Germinal center (tissue), 1 donor: Measurements from ENCODE around the gene NAV2.
"Not testable (repeated sequence)": the region's sequence is repeated elsewhere in the genome, so short reads cannot be mapped to it uniquely, and the experiment has no call there.

Experiments used
- DNase-seq: peaks from one replicate; pipeline ENCODE4 v3.0.0; 2012; ENCODE audit warnings: mixed read lengths, low spot score

NAV2 gene

DNA sequence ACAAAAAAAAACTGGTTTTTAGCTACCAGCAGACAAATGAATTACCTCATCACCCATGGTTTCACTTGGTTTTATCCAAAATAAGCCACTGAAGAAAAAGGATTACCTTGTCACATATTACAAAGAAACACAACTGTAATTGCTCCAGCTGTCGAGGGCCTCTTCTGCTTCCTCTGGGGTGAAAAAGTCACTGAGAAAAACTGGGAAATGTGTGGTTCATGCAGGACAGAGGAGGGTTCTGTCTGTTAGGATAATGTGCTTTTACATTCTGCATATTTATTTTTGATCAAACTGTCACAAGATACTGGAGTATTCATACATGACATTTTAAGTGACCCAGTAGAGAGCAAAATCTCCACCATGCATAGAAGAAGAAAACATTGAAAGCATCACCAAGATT lies 211.7 kb downstream of the NAV2 start:
- no peak for DNase-seq

DNA sequence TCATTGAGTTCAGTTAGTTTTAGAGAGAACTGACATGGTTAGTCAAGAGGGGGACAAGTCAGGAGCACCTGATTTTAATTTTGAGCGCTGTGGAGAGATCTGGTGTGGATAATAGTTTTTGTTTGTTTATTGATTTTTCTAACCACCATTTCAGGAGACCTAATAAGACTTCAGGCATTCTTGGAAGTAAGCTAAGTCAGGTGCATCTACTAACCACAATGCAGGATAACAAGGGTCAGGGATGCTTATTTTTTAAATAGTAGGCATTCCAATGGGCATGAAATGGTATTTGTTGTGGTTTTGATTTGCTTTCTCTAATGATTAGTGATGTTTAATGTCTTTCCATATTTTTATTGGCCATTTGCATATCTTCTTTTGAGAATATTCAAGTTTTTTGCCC lies 212.1 kb downstream of the NAV2 start:
- no peak for DNase-seq

DNA sequence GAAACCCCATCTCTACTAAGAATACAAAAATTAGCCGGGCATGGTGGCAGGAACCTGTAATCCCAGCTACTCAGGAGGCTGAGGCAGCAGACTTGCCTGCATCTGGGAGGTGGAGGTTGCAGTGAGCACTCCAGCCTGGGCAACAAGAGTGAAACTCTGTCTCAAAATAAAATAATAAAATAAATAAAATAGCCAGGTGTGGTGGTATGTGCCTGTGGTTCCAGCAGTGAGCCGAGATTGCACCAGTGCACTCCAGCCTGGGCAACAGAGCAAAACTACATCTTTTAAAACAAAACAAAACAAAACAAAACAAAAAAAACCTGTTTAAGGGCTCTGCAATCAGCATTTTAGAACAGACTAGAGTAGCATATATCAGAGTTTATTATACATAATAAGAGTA lies 214.8 kb downstream of the NAV2 start:
- not testable (repeated sequence) for DNase-seq

DNA sequence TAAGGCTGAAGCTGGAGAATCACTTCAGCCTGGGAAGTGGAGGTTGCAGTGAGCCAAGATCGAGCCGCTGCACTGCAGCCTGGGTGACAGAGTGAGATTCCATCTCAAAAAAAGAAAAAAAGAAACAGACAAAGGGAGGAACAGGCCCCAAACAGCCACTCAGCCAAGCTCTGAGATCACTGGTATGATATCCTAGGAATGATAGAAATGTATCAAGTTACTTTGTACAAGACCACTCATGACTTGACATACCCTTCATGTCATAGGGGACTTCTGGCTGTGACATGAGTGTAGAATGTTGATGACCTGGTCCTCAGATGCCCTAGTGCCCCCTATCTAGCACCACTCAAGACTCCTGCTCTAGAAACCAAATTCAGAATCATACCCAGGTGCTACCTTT lies 216.5 kb downstream of the NAV2 start:
- DNase-seq, result no peak

DNA sequence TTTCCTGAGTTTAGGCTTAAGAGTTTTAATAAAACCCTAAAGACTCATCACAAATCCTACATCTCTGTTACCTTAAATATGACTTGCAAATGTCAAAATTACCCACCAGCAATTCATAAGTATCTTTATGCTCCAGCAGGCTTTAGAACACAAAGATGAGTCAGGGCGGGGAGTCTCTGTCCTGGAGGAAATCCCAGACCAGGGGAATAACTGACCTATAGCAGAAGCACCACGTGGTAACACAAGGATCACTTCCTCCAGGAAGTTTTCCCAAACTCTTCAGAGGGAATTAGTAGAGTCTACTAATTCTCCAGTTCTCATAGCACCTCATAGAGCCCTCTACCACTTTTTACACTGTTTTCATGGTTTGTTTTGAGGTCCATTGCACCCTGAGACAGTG lies 217.0 kb downstream of the NAV2 start:
- DNase-seq, result no peak

DNA sequence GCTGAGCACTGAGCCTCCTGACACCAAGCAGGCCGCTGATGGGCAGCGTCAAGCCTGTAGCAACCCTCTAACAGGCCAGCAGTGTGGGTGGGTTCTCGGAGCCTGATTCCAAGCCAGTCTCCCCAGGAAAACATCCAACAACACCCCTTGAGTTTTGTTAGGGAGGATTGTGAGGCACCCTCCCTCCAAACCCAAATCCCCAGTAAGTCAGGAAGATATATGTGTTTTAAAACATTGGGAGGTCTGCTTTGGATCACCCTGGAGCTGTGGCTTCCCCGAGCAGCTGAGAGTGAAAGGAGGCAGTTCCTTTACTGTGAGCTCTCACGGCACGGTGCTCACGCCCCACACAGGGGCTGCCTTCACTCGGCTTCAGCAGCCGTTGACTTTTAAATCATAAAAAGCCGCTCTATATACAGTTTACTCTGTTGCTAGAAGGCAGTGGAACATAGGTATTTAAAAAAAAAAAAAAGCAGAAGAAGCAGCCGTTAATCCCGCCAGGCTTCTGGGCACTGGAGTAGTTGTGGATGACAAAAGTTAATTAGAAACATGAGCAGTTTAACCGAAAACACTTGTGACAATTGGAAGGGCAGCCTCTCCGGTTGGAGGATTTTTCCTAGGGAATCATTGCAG lies 218.6 kb downstream of the NAV2 start:
- DNase-seq, result no peak

DNA sequence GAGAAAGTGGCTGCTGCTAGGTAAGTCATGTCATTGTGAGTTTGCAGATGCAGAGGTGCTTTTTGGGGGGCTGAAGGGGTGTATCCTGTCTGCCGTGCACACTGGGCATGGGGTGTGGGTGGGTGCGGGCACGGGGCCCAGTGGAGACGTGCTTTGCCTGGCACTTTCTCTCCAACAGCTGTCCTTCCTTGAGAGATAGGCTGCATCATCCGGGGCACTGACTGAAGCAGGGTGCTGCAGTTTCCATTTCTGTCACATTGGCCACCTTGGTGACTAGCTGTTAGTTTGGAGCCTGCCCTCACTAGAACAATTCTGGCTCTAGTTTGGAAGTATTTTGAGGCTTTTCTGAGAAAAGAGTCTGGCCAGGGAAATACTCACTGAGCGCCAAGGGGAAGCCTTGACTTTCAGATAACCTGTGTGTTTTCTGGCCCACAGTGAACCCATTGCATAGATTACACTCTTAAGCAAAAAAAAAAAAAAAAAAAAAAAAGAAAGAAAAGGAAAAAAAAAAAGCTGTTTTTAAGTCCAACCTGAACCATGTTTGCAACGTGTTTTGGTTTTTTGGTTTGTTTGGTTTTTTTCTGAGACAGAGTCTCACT lies 219.2 kb downstream of the NAV2 start:
- no peak for DNase-seq

DNA sequence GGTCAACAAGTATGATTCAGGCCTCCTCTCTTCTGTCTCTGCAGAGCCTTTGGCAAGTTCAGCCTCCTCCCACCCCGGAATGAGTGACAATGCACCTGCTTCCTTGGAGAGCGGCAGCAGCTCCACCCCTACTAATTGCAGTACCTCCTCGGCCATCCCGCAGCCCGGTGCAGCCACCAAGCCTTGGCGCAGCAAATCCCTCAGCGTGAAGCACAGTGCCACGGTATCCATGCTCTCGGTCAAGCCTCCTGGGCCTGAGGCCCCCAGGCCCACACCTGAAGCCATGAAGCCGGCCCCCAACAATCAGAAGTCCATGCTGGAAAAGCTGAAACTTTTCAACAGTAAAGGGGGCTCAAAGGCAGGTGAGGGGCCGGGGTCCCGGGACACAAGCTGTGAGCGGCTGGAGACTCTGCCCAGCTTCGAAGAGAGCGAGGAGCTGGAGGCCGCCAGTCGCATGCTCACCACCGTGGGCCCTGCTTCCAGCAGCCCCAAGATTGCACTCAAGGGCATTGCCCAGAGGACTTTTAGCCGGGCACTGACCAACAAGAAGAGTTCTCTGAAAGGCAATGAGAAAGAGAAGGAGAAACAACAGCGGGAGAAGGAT lies 220.6 kb downstream of the NAV2 start:
- no peak for DNase-seq

DNA sequence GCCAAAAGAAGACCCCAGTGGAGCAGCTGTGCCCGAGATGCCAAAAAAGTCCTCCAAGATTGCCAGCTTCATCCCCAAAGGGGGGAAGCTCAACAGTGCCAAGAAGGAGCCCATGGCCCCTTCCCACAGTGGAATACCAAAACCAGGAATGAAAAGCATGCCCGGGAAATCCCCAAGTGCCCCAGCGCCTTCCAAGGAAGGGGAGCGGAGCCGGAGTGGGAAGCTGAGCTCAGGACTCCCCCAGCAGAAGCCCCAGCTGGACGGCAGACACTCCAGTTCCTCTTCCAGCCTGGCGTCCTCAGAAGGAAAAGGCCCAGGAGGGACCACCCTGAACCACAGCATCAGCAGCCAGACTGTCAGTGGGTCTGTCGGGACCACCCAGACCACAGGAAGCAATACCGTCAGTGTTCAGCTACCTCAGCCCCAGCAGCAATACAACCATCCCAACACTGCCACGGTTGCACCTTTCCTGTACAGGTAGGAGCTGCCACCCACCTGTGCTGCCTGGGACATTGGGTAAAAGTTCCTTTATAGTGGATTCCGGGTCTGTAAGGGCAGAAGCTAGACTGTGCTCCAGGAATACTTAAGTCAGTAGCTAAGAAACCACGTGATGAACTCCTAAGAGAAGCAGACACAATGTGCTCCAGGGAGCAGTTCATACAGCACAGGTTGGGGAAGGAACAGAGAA lies 221.3 kb downstream of the NAV2 start:
- DNase-seq, result no peak

DNA sequence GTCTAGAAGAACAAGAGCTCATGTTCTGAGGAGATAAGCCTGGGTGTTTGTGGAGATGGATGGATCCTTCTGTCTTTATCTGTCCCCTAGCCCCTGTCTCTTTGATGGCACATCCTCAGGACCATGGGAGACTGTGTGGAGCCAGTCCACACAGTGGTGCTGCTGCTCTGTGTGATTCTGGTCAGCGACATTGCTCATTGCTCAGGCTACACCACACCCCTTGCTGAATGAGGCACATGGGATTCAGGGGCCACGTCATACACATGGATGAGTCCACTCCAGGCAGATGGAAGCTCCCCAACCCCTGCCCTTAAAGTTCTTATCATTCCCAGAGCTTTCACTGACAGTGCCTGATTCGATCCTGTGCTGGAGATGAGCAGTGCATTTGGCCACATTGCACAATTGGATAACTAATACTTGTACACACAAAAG lies 222.2 kb downstream of the NAV2 start:
- DNase-seq, result no peak

DNA sequence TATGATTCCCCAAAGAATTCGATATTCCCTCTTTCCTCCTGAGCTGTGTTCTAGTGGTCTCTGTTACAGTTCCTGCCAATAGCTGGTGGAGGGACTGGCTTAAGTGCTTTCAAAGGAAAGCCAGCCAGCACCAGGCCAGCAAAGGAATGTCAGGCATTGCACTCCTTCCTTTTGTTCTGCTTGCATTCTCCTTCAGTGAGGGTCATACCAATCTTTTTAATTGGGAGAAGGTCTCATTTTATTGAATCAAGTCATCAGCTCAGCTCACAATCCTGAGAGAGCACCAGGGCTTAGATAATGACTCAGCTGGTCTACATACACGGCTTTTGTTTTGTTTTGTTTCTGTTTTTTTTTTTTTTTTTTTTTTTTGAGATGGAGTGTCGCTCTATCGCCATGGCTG lies 222.9 kb downstream of the NAV2 start:
- DNase-seq, result no peak

DNA sequence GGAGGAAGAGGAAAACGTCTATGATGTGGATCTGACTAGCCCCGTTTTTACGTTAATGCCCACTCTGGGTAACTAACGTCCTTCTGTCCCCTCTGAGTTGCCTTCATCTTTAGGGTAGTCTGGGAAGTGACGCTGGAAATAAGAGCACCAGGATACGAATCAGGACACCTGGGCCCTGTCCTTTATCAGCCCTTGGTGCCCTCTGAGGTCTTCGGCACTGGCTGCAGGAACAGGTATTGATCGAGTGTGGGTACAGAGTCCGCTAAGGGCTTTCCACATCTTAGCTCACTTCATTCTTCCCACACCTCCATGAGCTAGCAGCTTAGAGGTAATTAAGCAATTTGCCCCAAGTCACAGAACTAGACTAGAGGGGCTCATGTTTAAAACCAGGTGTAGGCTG lies 223.8 kb downstream of the NAV2 start:
- DNase-seq, result no peak

DNA sequence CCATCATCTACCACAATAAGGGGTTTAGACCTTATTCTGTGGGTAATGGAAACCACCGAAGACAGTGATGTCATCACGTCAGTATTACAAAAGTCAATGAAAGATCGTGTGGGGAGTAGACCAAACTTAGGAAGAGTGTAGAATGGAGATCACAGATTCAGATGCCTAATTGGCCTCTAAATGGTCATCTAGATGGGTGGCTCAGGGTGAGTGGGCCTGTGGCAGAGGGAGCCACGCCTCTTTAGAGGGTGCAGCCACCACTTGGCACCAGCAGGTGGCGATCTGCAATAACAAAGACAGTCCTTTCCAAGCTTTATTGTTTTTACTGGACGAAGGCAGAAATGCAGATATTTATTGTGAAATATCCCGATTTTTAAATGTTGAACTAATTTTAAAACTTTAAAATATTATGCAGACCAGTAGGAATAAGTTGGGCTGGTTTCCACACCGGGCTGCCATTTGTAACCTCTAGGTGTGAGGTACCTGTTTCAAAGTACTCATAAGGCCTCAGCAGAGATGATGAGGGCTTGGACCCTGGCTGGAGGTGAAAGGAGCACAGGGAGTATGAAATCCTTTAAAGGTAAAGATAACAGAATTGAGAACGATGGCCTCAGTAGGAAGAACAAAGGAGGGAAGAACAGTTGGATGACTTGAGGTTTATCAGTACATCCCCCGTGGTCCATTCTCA lies 225.7 kb downstream of the NAV2 start:
- peak; percentile 66 for DNase-seq

DNA sequence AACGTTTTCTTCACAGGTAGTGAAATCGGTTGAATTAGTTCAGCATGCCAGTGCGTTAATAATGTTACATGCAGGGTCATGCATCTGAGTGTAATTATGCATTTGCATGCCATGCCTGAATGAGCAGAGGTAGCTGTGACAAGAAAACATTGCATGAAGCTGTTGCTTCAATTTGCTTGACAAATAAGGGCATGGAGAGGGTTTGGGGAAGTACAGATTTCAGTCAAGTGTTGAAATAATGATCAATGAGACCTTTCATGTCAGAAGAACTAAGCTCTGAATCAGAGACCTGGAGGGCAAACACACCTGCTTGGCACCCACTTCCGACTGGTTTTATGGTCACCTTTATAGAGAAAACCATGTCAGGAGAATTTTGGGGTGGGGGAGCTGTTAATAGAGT lies 226.2 kb downstream of the NAV2 start:
- peak; percentile 57 for DNase-seq

DNA sequence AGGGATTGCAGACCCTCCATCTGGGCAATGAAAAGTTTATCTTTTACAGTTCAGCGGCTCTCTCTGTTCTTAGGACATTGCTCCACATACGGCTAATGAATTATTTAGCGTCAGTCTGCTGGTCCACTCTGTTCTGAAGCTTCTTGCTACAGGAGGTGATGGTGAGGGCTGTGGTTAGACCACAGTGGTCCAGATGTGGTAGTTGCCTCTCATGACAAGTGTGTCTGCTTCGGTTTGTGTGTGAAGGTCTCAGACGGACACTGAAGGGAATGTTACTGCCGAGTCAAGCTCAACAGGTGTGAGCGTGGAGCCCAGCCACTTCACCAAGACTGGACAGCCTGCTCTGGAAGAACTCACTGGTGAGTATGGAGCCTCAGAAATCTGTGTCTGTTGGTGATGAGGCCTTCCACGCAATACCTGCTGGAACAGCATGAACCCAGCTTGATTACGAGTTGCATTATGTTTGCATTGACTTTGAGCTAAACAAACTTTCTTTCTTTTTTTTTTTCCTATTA lies 226.8 kb downstream of the NAV2 start:
- DNase-seq, result peak; percentile 13

DNA sequence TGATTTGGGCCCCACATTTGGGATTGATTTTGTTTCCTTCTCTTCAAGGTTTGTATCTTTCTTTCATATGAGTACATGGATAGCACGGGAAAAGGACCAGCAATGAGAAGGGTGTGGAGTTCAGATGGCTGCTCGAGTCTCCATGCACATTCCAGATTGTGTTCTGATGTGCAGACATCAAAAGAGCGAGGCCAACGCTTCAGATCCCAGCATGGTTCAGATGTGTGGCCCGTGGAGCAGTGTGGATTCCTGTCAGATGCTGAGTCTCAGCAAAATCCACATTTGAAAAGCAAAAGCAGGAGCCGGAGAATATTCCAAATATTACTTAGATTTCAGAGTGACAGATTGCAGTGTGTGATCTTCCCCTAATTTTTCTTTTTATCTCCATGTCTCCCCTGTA lies 228.2 kb downstream of the NAV2 start:
- DNase-seq, result no peak

DNA sequence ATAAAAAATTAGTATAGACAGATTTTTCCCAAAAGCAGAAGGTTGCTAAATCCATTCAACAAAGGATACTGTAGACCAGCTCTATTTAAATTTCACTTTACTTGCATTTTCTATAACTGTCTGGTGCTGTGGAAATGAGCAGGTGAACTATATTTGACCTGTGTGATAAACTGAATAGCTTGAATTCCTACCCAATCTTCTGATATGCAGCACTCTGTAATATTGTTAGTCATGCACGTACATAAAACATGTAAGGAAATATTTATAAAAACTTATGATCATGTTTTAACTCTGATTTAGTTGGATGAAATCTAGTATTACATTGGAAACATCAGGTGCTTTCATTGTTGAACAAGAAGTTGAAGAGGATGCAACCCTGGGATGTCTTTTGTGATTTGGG lies 234.0 kb downstream of the NAV2 start:
- DNase-seq, result no peak

DNA sequence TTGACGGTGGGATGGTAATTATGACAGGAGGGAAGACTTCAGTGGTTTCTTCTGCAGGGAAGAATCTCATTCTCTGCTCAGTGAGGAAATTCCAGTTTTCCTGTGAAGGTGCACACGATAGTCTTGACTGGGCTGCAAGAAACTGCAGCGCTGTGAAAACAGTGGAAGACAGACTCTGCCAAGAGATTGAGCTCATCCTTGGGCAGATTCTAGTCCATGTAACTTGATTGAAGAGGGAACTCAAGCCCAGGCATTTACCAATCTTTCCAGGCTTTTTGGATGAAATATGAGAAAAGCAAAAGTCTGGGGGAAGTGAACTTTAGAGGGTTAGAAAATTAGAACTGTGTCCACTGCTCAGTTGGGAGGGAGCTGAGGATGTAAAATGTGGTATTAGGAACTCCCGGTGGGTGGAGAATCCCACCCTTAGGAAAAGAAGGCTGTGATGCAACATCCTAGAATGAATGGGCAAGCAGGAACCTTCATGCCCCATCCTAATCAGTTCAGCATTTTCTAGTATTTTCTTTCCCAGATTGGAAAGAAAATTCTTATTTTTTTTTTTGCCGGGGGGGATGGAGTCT lies 235.0 kb downstream of the NAV2 start:
- no peak for DNase-seq

DNA sequence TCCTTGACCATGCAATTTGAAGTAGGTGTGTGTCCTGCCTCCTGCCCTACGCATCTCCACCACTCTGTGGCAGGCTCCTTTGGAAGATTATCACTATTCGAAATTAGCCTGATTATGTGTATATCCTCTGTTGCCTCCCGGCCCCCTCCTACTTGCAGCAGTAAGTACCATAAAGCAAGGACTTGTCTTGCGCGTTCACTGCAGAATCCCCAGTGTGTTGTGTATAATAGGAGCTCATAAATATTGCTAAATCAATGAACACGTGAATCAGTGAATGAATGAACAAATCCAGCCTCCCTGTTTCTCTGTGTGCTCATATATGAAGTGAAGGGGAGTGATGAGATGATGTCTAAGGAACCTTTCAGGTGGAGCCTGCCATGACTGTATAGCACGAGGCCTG lies 237.0 kb downstream of the NAV2 start:
- no peak for DNase-seq

DNA sequence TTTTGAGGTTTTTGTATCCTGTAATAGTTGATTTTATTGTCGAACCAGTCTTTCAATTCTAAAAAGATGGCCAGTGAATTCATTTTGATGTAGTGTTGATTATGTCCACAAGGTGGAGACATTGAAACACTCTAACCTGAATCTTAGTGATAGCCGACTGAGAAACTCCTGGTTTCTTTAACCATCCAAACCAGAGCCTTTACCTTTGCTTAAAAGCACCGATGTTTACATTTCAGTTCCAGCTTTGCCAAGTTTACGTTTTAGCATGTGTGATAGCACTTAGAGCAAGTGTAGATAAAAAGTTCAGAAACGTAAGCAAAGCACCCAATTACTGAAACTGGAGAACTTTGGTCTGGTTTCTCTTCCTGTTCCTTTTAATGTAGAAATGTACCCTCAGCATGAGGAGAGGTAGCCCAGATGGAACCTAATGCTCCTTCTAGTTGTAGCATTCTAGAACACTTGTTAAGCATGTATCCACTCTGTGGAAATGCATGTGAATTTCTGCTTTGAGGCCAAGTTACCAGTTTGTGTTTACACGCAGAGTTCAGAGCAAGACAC lies 239.0 kb downstream of the NAV2 start:
- peak; percentile 41 for DNase-seq

DNA sequence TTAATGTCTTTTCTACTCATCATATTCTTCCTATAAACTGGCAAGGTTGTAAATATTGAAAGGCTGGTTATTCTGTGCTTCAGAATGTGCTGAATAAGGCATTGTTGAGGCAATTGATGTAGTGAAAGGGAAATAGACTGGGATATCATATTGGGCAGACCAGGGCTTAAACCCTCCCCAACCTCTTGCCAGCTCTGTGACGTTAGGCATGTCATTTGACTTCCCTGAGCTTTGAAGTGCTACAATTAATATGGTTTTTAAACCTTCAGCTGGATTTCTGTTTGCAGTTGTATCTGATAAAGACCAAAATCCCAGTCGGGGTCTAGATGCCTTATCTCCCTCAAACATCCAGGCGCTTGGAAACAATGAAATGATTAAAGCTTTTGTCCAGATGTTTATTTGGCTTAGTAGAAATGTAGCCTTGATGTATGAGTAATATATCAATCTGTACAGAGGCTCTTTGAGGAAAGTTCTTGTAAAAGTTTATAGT lies 239.5 kb downstream of the NAV2 start:
- no peak for DNase-seq

DNA sequence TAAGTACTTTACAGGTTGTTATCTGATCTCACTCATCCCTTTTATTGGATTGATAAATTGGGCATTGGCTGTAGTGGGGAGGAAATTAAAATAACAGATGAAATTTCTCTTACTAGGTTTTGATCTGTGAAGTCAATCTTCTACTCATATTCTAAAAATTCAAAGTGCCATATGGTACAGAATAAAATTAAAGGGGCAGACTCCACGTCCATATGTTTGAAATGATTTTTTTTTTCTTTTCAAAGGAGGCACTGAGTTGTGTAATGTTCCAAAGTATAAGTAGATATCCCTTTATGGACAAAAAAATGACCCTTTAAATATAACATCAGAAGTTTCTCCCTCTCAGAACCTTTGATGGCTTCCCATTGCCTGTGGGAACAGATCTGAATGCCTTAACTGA lies 240.3 kb downstream of the NAV2 start:
- no peak for DNase-seq
